K562 (cell line): Measurements from ENCODE around the gene AHI1. TPM values are rescaled to one million over a fixed set of nuclear protein-coding genes. Genes with fewer than 3 reads are reported as not detected.

ENCODE experiments used
- ATAC-seq: fragments of 200-7000 bp; cut with Tn5 transposase; 3 replicates; pipeline ENCODE4 v1.9.1; 2020; ENCODE audit warnings: moderate library complexity
- BruUV-seq: library from RNA; stranded (reverse); fragments of 400-500 nt; replicated peaks from 2 replicates; lab custom pipeline; 2021; lab: Mats Ljungman, UMichigan
- CTCF ChIA-PET: fragments of 300-600 bp; formaldehyde crosslinking; extraction: SDS; loops from one replicate; lab custom pipeline; 2021; ENCODE audit warnings: low intra/inter-chr PET ratio; lab: Yijun Ruan, JAX
- POLR2A ChIA-PET: fragments of 300-600, 350-650 bp; sonication (Branson Sonifier 250); formaldehyde crosslinking; extraction: SDS; loops from one replicate; lab custom pipeline; 2021; ENCODE audit warnings: antibody characterized with exemption, inconsistent platforms; lab: Yijun Ruan, JAX
- DNase-seq, 4 experiments: peaks; one replicate each; pipeline versions ENCODE4 v3.0.0 to v3.0.0-alpha.2; 2011 to 2018; ENCODE audit warnings: low spot score in 3 of 4, mixed read lengths in 3 of 4; ENCODE audit errors: extremely low read depth in 1 of 4
- FAIRE-seq: peaks from 2 replicates; lab custom pipeline; 2011; peaks lifted over from hg19 to GRCh38; lab: Jason Lieb, UNC
- H2AFZ ChIP-seq: 2 replicates; pipeline ENCODE4 v1.6.0; 2011; ENCODE audit warnings: low read depth, low read length, control low read depth, inconsistent platforms
- H3K27ac ChIP-seq: fragments of 200-600 bp; 3 replicates; pipeline ENCODE4 v1.8.0; 2011; ENCODE audit warnings: low read depth, mild to moderate bottlenecking, control low read depth, inconsistent platforms, low read length, moderate library complexity, mixed read lengths; ENCODE audit errors: extremely low read depth
- H3K27me3 ChIP-seq, 2 experiments: fragments of 300-600 bp in 1 of 2; 2 replicates in 1 of 2; 3 replicates in 1 of 2; pipeline versions ENCODE4 v1.6.0 to v1.8.0; 2011; ENCODE audit warnings: inconsistent platforms in 2 of 2, low read length in 2 of 2, mild to moderate bottlenecking in 1 of 2, mixed read lengths in 1 of 2, moderate library complexity in 1 of 2; ENCODE audit not compliant: control insufficient read depth in 2 of 2, insufficient read depth in 2 of 2
- H3K36me3 ChIP-seq: fragments of 300-600 bp; 3 replicates; pipeline ENCODE4 v1.8.0; 2011; ENCODE audit warnings: mild to moderate bottlenecking, low read length, inconsistent platforms; ENCODE audit not compliant: control insufficient read depth, insufficient read depth
- H3K4me1 ChIP-seq, 2 experiments: fragments of 200-600 bp in 1 of 2; replicated peaks in 1 of 2; 2 replicates in 1 of 2; 3 replicates in 1 of 2; pipeline versions ENCODE4 v1.5.1 to v1.8.0; 2011; ENCODE audit warnings: inconsistent platforms in 2 of 2, low read length in 2 of 2, mild to moderate bottlenecking in 1 of 2, mixed read lengths in 1 of 2, moderate library complexity in 1 of 2; ENCODE audit not compliant: control insufficient read depth in 2 of 2, insufficient read depth in 2 of 2
- H3K4me2 ChIP-seq: 2 replicates; pipeline ENCODE4 v1.6.1; 2011; ENCODE audit warnings: low read length, control low read depth, inconsistent platforms, mixed read lengths; ENCODE audit not compliant: insufficient read depth
- H3K4me3 ChIP-seq: fragments of 200-600 bp; sonication (generic), shearing (Covaris generic); 2 replicates; pipeline ENCODE4 v1.5.1; 2016; ENCODE audit warnings: control low read depth, inconsistent platforms
- H3K79me2 ChIP-seq: fragments of 200-600 bp; 3 replicates; pipeline ENCODE4 v1.8.0; 2011; ENCODE audit warnings: low read length, inconsistent platforms; ENCODE audit not compliant: control insufficient read depth, insufficient read depth
- H3K9ac ChIP-seq, 2 experiments: 2 replicates each; pipeline versions ENCODE4 v1.6.0 to v1.6.1; 2011; ENCODE audit warnings: low read depth in 2 of 2, low read length in 2 of 2, control low read depth in 1 of 2, inconsistent platforms in 1 of 2, mild to moderate bottlenecking in 1 of 2, mixed read lengths in 1 of 2; ENCODE audit not compliant: insufficient read depth in 1 of 2
- H3K9me1 ChIP-seq: one replicate; pipeline ENCODE4 v1.6.0; 2011; ENCODE audit warnings: inconsistent platforms, mild to moderate bottlenecking, low read length, moderate library complexity; ENCODE audit not compliant: control insufficient read depth, insufficient read depth
- H3K9me3 ChIP-seq: replicated peaks from 2 replicates; pipeline ENCODE4 v1.5.1; 2011; ENCODE audit warnings: low read depth, low read length, inconsistent platforms; ENCODE audit not compliant: control insufficient read depth, insufficient read depth
- H4K20me1 ChIP-seq: replicated peaks from 2 replicates; pipeline ENCODE4 v1.6.1; 2011; ENCODE audit warnings: low read length, inconsistent platforms, mixed read lengths; ENCODE audit not compliant: control insufficient read depth, insufficient read depth
- HDAC3 ChIP-seq: fragments of 450-650 bp; IDR thresholded peaks from 2 replicates; pipeline ENCODE4 v1.6.1; 2018; ENCODE audit warnings: borderline replicate concordance, mild to moderate bottlenecking, moderate library complexity; ENCODE audit not compliant: partially characterized antibody
- TEAD4 ChIP-seq, 2 experiments: sonication (generic) in 1 of 2; formaldehyde crosslinking in 1 of 2; IDR thresholded peaks; 2 replicates each; pipeline versions ENCODE4 v1.6.1 to v1.8.0; 2012 to 2022; ENCODE audit warnings: borderline replicate concordance in 1 of 2, inconsistent platforms in 1 of 2, low read length in 1 of 2, mild to moderate bottlenecking in 1 of 2, missing genetic modification reagents in 1 of 2
- WGBS: fragments of 100-300 bp; shearing (Covaris generic); methylation state at CpG from one replicate; pipeline ENCODE4 v1.1.6; 2016; ENCODE audit warnings: low coverage, mixed read lengths; ENCODE audit not compliant: insufficient coverage; ENCODE audit errors: missing lambda C conversion rate; 5-methylcytosine and 5-hydroxymethylcytosine counted together
- in situ Hi-C: fragments of 300-500 bp; cut with MboI; formaldehyde crosslinking; loops from 4 replicates; pipeline ENCODE4 v1.15.0; 2018; ENCODE audit warnings: inconsistent platforms, mixed read lengths
- intact Hi-C: fragments of 100-400 bp; cut with micrococcal nuclease; formaldehyde crosslinking; loops from 2 replicates; pipeline ENCODE4 v1.14.2; 2022
- polyA plus RNA-seq, 8 experiments: library from polyadenylated mRNA; depleted of rRNA in 4 of 8; stranded (reverse) in 5 of 8; unstranded in 3 of 8; fragments of >200 nt; fragmentation: Nextera tagmentation in 2 of 8; fragmentation: Illumina TruSeq in 1 of 8; extraction: Ambion mirVana in 2 of 8; extraction: Trizol in 1 of 8; gene quantifications; 2 replicates each; pipeline versions ENCODE4 v1.2.1 to v1.2.3, GENCODE V29; 2011 to 2014; ENCODE audit warnings: inconsistent platforms in 1 of 8, missing spikeins in 1 of 8
- total RNA-seq, 7 experiments: library from RNA; depleted of rRNA in 6 of 7; stranded (reverse); fragments of >200 nt in 6 of 7; fragmentation: Illumina TruSeq in 2 of 7; extraction: Trizol in 2 of 7; gene quantifications; 2 replicates each; pipeline versions ENCODE4 v1.2.1 to v1.2.3, GENCODE V29; 2011 to 2021; ENCODE audit warnings: low replicate concordance in 1 of 7
- TF ChIP-seq, protein P1 (sequence below): sonication (generic); formaldehyde crosslinking; IDR thresholded peaks from 2 replicates; pipeline ENCODE4 v1.5.0; 2020; ENCODE audit warnings: missing genetic modification reagents

The AHI1 gene
- total and polyA plus RNA-seq, 9 of the 15 experiments (the other 6 are each of a cell fraction or from before 2014, with no cell fraction given), result 24.7 to 54.9 (median 32.2) TPM

DNA sequence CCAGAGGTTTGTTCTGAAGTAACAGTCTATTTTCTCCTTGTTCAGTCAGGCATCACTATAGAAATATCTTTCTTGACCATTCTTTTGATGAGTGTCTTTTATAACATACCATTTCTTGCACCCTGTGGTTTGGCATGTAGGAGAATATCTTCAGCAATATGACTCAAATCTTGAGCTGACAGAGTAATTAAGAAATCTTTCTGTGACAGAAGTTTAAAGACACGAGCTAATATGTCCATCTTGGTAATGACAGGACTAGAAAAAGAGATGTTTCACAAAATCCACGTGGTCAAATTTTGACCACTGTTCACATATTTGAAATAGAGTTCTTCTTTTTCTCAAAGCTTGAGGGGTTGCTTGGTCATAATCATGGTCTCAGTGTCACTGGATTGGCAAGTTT lies 166.5 kb downstream of the AHI1 start:
- ChIA-PET POLR2A (no interaction called here), CTCF (no interaction called here)
- Histone ChIP-seq H4K20me1 (no peaks in the 10 kb centered on the region), H2AFZ (no peak overlapping the region), H3K27ac (no peak overlapping the region), H3K9me3 (peaks cover 10% of the 10 kb centered on the region; the same call in 1 of the 2 replicates), H3K4me1 (peaks cover 0 to 12% of the 10 kb centered on the region in 2 experiments; a peak in 2 of 5 replicates), H3K79me2 (no peaks in the 10 kb centered on the region), H3K36me3 (peaks cover 18% of the 10 kb centered on the region; the same call in 2 of the 3 replicates), H3K9ac (no peak overlapping the region), H3K27me3 (no peaks in the 10 kb centered on the region), H3K4me3 (no peak overlapping the region), H3K4me2 (no peak overlapping the region), H3K9me1 (no peaks in the 10 kb centered on the region)
- DNase-seq (no peak), FAIRE-seq (no peak), ATAC-seq (no peak)
- no TSS peak for BruUV-seq
- WGBS, result 74% methylated on average over 2 of the region's 2 CpGs
- intact Hi-C loops, result no loop called here
- TF ChIP-seq HDAC3 (no peak), TEAD4 (IDR thresholded peaks at IDR 0.05; ENCODE audit: low read length) (no peak), TEAD4 (CRISPR knock-in tag; IDR thresholded peaks at IDR 0.05; ENCODE audit: borderline replicate concordance) (no peak)
- TF ChIP-seq, protein P1, sequence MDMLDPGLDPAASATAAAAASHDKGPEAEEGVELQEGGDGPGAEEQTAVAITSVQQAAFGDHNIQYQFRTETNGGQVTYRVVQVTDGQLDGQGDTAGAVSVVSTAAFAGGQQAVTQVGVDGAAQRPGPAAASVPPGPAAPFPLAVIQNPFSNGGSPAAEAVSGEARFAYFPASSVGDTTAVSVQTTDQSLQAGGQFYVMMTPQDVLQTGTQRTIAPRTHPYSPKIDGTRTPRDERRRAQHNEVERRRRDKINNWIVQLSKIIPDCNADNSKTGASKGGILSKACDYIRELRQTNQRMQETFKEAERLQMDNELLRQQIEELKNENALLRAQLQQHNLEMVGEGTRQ, result no peak
- in situ Hi-C loops, result no loop called here
